Caco-2 (cell line): Measurements from ENCODE around the gene IGFALS. TPM values are rescaled to one million over a fixed set of nuclear protein-coding genes. Genes with fewer than 3 reads are reported as not detected.

ENCODE experiments used
- BruUV-seq: library from RNA; stranded (reverse); fragments of 400-500 nt; replicated peaks from 2 replicates; lab custom pipeline; 2021; lab: Mats Ljungman, UMichigan
- CTCF ChIA-PET: fragments of 300-600 bp; sonication (Branson Sonifier 250); formaldehyde crosslinking; loops from one replicate; lab custom pipeline; 2022; ENCODE audit warnings: antibody characterized with exemption; lab: Charles Lee
- POLR2A ChIA-PET: fragments of 300-600 bp; sonication (Branson Sonifier 250); formaldehyde crosslinking; loops from one replicate; lab custom pipeline; 2022; ENCODE audit warnings: antibody characterized with exemption; lab: Charles Lee
- DNase-seq, 2 experiments: peaks; one replicate each; pipeline versions ENCODE4 v3.0.0 to v3.0.0-alpha.2; 2020 to 2022
- H3K27me3 ChIP-seq: replicated peaks from 2 replicates; pipeline ENCODE4 v1.6.0; 2011; ENCODE audit warnings: low read length; ENCODE audit not compliant: control insufficient read depth, insufficient read depth
- H3K36me3 ChIP-seq: 2 replicates; pipeline ENCODE4 v1.5.1; 2011; ENCODE audit warnings: low read length; ENCODE audit not compliant: control insufficient read depth, insufficient read depth
- H3K4me1 ChIP-seq: fragments of 250-450 bp; sonication (Bioruptor Pico); 2 replicates; pipeline ENCODE4 v1.5.1; 2020; ENCODE audit warnings: mild to moderate bottlenecking
- H3K4me3 ChIP-seq: 2 replicates; pipeline ENCODE4 v1.5.1; 2011; ENCODE audit warnings: low read depth, mild to moderate bottlenecking, control low read depth, low read length
- H3K9me3 ChIP-seq: fragments of 250-450 bp; sonication (Bioruptor Pico); 2 replicates; pipeline ENCODE4 v1.5.1; 2020; ENCODE audit warnings: mild to moderate bottlenecking, moderate library complexity
- H3K27ac Mint-ChIP-seq: one replicate; pipeline ENCODE4 v1.8.0; 2022; ENCODE audit warnings: mixed read lengths; ENCODE audit not compliant: unreplicated experiment
- H3K27me3 Mint-ChIP-seq: one replicate; pipeline ENCODE4 v1.8.0; 2022; ENCODE audit warnings: mixed read lengths; ENCODE audit not compliant: insufficient read depth, unreplicated experiment
- H3K36me3 Mint-ChIP-seq: one replicate; pipeline ENCODE4 v1.8.0; 2022; ENCODE audit warnings: mild to moderate bottlenecking, mixed read lengths; ENCODE audit not compliant: insufficient read depth, unreplicated experiment
- H3K4me1 Mint-ChIP-seq: one replicate; pipeline ENCODE4 v1.8.0; 2022; ENCODE audit warnings: low read depth, mixed read lengths; ENCODE audit not compliant: unreplicated experiment
- H3K4me3 Mint-ChIP-seq: one replicate; pipeline ENCODE4 v1.8.0; 2022; ENCODE audit warnings: mild to moderate bottlenecking, moderate library complexity, mixed read lengths; ENCODE audit not compliant: unreplicated experiment
- H3K9me3 Mint-ChIP-seq: one replicate; pipeline ENCODE4 v1.8.0; 2022; ENCODE audit warnings: mixed read lengths; ENCODE audit not compliant: unreplicated experiment
- CTCF ChIP-seq, 2 experiments: fragments of 200-600 bp in 1 of 2; IDR thresholded peaks; 1 replicate in 1 of 2; 2 replicates in 1 of 2; pipeline versions ENCODE4 v1.5.1 to v1.8.0; 2011 to 2022; ENCODE audit warnings: antibody characterized with exemption in 1 of 2, control low read depth in 1 of 2, inconsistent platforms in 1 of 2, low read depth in 1 of 2, low read length in 1 of 2, mild to moderate bottlenecking in 1 of 2, moderate library complexity in 1 of 2; ENCODE audit not compliant: insufficient read depth in 1 of 2, severe bottlenecking in 1 of 2, unreplicated experiment in 1 of 2
- intact Hi-C: fragments of 100-400 bp; cut with micrococcal nuclease; formaldehyde crosslinking; loops from one replicate; pipeline ENCODE4 v1.10.0; 2022; ENCODE audit not compliant: unreplicated experiment
- total RNA-seq: library from RNA; stranded (reverse); gene quantifications from 2 replicates; pipeline ENCODE4 v1.2.3, GENCODE V29; 2022

The IGFALS gene
- total RNA-seq, 1 experiment from 2014 or later, result not detected

DNA sequence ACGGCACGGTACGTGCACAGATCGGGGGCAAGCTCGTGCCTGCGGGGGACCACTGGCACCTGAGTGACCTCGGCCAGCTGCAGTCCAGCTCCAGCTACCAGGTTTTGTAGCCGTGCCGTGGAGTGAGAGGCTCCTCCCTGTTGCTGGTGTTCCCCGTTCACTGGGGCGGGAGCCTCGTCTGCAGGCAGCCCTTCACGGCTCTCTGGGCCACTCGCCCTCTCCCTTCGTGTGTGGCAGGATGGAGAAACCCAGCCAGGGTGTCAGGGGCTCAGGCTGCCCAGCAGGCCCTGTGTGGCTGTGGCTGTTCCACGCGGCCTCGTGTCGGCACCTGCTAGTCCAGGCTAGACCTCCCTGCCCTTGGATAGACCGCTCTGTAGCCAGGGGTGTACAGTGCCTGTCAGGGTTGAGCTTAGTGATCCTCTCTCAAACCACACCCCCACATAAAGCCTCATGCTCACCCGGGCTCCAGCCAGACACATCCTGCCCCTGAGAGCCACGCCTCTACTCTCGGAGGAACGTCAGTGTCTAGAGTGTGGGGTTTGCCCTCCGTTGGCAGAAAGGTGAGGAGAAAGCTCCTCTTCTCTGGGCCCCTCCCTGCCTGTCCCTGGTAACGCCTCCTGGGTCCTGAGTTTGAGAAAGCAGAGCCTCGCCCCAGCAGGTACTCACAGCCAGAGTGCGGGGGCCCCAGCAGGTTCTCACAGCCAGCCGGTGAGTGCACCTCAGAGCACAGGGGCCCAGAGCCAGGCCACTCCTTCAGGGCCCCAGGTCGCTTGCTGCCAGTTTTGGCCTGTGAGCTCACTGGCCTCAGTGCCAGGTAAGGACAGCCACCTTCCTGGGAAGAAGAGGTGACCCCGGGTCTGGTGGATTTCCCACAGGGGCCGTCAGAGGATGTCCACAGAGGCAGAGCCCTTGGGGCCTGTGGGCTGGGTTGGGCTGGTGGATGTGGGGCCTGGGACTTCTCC lies 49.8 kb downstream of the IGFALS start:
- no TSS peak for BruUV-seq
- CTCF ChIA-PET, result no interaction called here
- POLR2A ChIA-PET, result no interaction called here
- Mint-ChIP-seq H3K9me3 (no peaks in the 10 kb centered on the region), H3K27ac (no peak overlapping the region), H3K36me3 (peaks cover 13% of the 10 kb centered on the region), H3K27me3 (no peaks in the 10 kb centered on the region), H3K4me3 (no peak overlapping the region), H3K4me1 (no peaks in the 10 kb centered on the region)
- H3K4me1 ChIP-seq, result no peaks in the 10 kb centered on the region
- no peak for TF ChIP-seq CTCF (IDR thresholded peaks at IDR 0.05; ENCODE audit: insufficient read depth in 1 of 2, low read depth in 1 of 2, low read length in 1 of 2, severe bottlenecking in 1 of 2, unreplicated experiment in 1 of 2)
- DNase-seq, result no peak
- no peaks in the 10 kb centered on the region for H3K9me3 ChIP-seq
- no peak overlapping the region for H3K4me3 ChIP-seq
- no peaks in the 10 kb centered on the region for H3K27me3 ChIP-seq
- intact Hi-C loops, result no loop called here
- no peaks in the 10 kb centered on the region for H3K36me3 ChIP-seq

- H3K27me3 Mint-ChIP-seq, result no peaks in the 10 kb centered on the region
- TF ChIP-seq CTCF (IDR thresholded peaks at IDR 0.05; ENCODE audit: insufficient read depth in 1 of 2, low read depth in 1 of 2, low read length in 1 of 2, severe bottlenecking in 1 of 2, unreplicated experiment in 1 of 2), result no peak
- POLR2A ChIA-PET, result no interaction called here
- H3K36me3 Mint-ChIP-seq, result peaks cover 9% of the 10 kb centered on the region
- no peaks in the 10 kb centered on the region for H3K27me3 ChIP-seq
- CTCF ChIA-PET, result interaction anchor here (0.6 kb wide), 1 partner anchor 1333 kb away, joined by 4 read pairs; no protein-coding TSS in a partner anchor
- H3K4me1 ChIP-seq, result no peaks in the 10 kb centered on the region
- no peaks in the 10 kb centered on the region for H3K4me1 Mint-ChIP-seq
- H3K36me3 ChIP-seq, result no peaks in the 10 kb centered on the region
- no peak for DNase-seq
- no peak overlapping the region for H3K4me3 Mint-ChIP-seq
- no peaks in the 10 kb centered on the region for H3K9me3 Mint-ChIP-seq
- H3K4me3 ChIP-seq, result no peak overlapping the region
- H3K27ac Mint-ChIP-seq, result no peak overlapping the region
- H3K9me3 ChIP-seq, result no peaks in the 10 kb centered on the region
- intact Hi-C loops, result no loop called here
- BruUV-seq, result no TSS peak
Measured at GRCh38 chr16:1741553-1742165, 51.8 kb downstream of the IGFALS start.

DNA sequence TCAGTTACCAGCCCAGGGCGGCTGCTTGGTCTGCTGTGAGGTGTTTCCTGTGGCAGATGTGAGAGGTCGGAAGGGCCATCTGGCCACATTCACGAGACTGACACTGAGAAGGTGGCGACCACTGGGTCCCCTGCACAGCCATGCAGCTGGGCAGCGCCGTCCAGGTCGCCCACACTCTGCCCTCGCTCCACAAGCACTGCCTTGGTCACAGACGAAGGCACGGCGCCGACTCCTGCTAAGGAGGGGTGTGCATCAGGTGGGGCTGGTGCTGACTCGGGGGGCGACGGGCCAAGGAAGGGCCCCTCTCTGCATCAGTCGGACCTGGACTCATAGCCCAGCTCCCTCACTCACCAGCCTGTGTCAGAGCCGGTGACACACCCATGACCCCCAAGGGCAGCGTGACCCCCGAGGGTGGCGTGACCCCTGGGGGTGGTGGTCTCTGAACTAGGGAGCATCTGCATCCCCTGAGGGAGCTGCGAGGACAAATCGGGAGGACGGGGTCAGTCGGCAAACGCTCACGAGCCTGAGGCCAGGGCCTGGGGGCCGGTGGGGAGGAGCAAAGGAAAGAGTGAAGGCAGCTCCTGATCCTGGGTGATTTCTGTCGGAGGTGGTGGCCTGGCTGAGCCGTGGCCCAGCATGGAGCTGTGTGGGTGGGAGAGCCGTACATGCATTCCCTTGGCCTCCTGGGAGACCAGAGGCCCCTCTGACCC lies 52.6 kb downstream of the IGFALS start:
- BruUV-seq, result no TSS peak
- TF ChIP-seq CTCF (IDR thresholded peaks at IDR 0.05; ENCODE audit: insufficient read depth in 1 of 2, low read depth in 1 of 2, low read length in 1 of 2, severe bottlenecking in 1 of 2, unreplicated experiment in 1 of 2), result no peak
- Mint-ChIP-seq H3K9me3 (no peaks in the 10 kb centered on the region), H3K4me1 (no peaks in the 10 kb centered on the region), H3K36me3 (peaks cover 9% of the 10 kb centered on the region), H3K27ac (no peak overlapping the region), H3K4me3 (no peak overlapping the region), H3K27me3 (no peaks in the 10 kb centered on the region)
- H3K4me1 ChIP-seq, result no peaks in the 10 kb centered on the region
- no peak overlapping the region for H3K4me3 ChIP-seq
- H3K27me3 ChIP-seq, result no peaks in the 10 kb centered on the region
- no peak for DNase-seq
- H3K9me3 ChIP-seq, result no peaks in the 10 kb centered on the region
- intact Hi-C loops, result no loop called here
- CTCF ChIA-PET, result interaction anchor here (0.6 kb wide), 1 partner anchor 1333 kb away, joined by 4 read pairs; no protein-coding TSS in a partner anchor
- no peaks in the 10 kb centered on the region for H3K36me3 ChIP-seq
- POLR2A ChIA-PET, result no interaction called here
